Stimulated activated memory B cell treated with anti-CD40 and anti-IgM and Interleukin-4, amounts not matched to agents 10 μg/mL and 1 μg/mL and 100 μg/mL, for 72 hours (primary cell): ENCODE results near the gene KIZ.

Source experiments
- ATAC-seq: fragments of 150-1000 bp; cut with Tn5 transposase; 2 replicates; pipeline ENCODE4 v1.10.0; 2021
- H3K27ac Mint-ChIP-seq: one replicate; pipeline ENCODE4 v1.8.0; 2022; ENCODE audit warnings: mild to moderate bottlenecking, mixed read lengths
- H3K27me3 Mint-ChIP-seq: one replicate; pipeline ENCODE4 v1.8.0; 2022; ENCODE audit warnings: mixed read lengths
- H3K36me3 Mint-ChIP-seq: one replicate; pipeline ENCODE4 v1.8.0; 2022; ENCODE audit warnings: mixed read lengths
- H3K4me1 Mint-ChIP-seq: one replicate; pipeline ENCODE4 v1.8.0; 2022; ENCODE audit warnings: mixed read lengths
- H3K4me3 Mint-ChIP-seq: one replicate; pipeline ENCODE4 v1.8.0; 2022; ENCODE audit warnings: mild to moderate bottlenecking, moderate library complexity, mixed read lengths
- H3K9me3 Mint-ChIP-seq: one replicate; pipeline ENCODE4 v1.8.0; 2022; ENCODE audit warnings: mixed read lengths

KIZ gene

GRCh38 chr20:21101932-21102575 is 23.8 kb upstream of the KIZ start:
- Mint-ChIP-seq H3K4me3 (peak overlapping the region; percentile 58), H3K36me3 (no peaks in the 10 kb centered on the region), H3K27ac (no peak overlapping the region), H3K9me3 (no peaks in the 10 kb centered on the region), H3K27me3 (peaks cover 82% of the 10 kb centered on the region), H3K4me1 (peaks cover 14% of the 10 kb centered on the region)
- ATAC-seq: no peak

- H3K36me3 Mint-ChIP-seq: no peaks in the 10 kb centered on the region
- H3K4me1 Mint-ChIP-seq: peaks cover 14% of the 10 kb centered on the region
- H3K9me3 Mint-ChIP-seq: no peaks in the 10 kb centered on the region
- peak; percentile 35 for ATAC-seq
- H3K4me3 Mint-ChIP-seq: peak overlapping the region; percentile 58
- no peak overlapping the region for H3K27ac Mint-ChIP-seq
- peaks cover 88% of the 10 kb centered on the region for H3K27me3 Mint-ChIP-seq
Observed at GRCh38 chr20:21102603-21103311, 23.1 kb upstream of the KIZ start.

- no peak for ATAC-seq
Observed at GRCh38 chr20:21103582-21104465, 22.1 kb upstream of the KIZ start.

GRCh38 chr20:21104466-21104761 is 21.5 kb upstream of the KIZ start:
- H3K4me3 Mint-ChIP-seq: no peak overlapping the region
- ATAC-seq: no peak
- peaks cover 83% of the 10 kb centered on the region for H3K27me3 Mint-ChIP-seq
- no peaks in the 10 kb centered on the region for H3K9me3 Mint-ChIP-seq
- no peaks in the 10 kb centered on the region for H3K36me3 Mint-ChIP-seq
- peaks cover 14% of the 10 kb centered on the region for H3K4me1 Mint-ChIP-seq
- no peak overlapping the region for H3K27ac Mint-ChIP-seq

More at GRCh38 chr20:21103582-21104465, 22.1 kb upstream of the KIZ start:
- peaks cover 14% of the 10 kb centered on the region for H3K4me1 Mint-ChIP-seq
- H3K4me3 Mint-ChIP-seq: no peak overlapping the region
- H3K36me3 Mint-ChIP-seq: no peaks in the 10 kb centered on the region
- no peaks in the 10 kb centered on the region for H3K9me3 Mint-ChIP-seq
- no peak overlapping the region for H3K27ac Mint-ChIP-seq
- peaks cover 88% of the 10 kb centered on the region for H3K27me3 Mint-ChIP-seq

- no peak for ATAC-seq
- peaks cover 80% of the 10 kb centered on the region for H3K27me3 Mint-ChIP-seq
- H3K27ac Mint-ChIP-seq: no peak overlapping the region
- no peaks in the 10 kb centered on the region for H3K36me3 Mint-ChIP-seq
- H3K4me1 Mint-ChIP-seq: peaks cover 14% of the 10 kb centered on the region
- no peaks in the 10 kb centered on the region for H3K9me3 Mint-ChIP-seq
- H3K4me3 Mint-ChIP-seq: no peak overlapping the region
Observed at GRCh38 chr20:21104921-21105320, 21.0 kb upstream of the KIZ start.

- no peak for ATAC-seq
- peaks cover 77% of the 10 kb centered on the region for H3K27me3 Mint-ChIP-seq
- no peak overlapping the region for H3K27ac Mint-ChIP-seq
- no peaks in the 10 kb centered on the region for H3K36me3 Mint-ChIP-seq
- H3K4me1 Mint-ChIP-seq: peaks cover 11% of the 10 kb centered on the region
- peak overlapping the region; percentile 12 for H3K4me3 Mint-ChIP-seq
- H3K9me3 Mint-ChIP-seq: no peaks in the 10 kb centered on the region
Observed at GRCh38 chr20:21105429-21106170, 20.3 kb upstream of the KIZ start.

- Mint-ChIP-seq H3K36me3 (no peaks in the 10 kb centered on the region), H3K4me1 (peaks cover 5% of the 10 kb centered on the region), H3K9me3 (no peaks in the 10 kb centered on the region), H3K27me3 (peaks cover 69% of the 10 kb centered on the region), H3K27ac (no peak within 1 kb of the TSS), H3K4me3 (peak within 1 kb of the TSS; percentile 12)
- no peak for ATAC-seq
Observed at GRCh38 chr20:21106171-21107017, 19.5 kb upstream of the KIZ start, which contains the start of gene LINC00237. Gene LINC00237 (minus strand): TSS chr20:21106358.

- H3K27ac Mint-ChIP-seq: no peak overlapping the region
- H3K4me3 Mint-ChIP-seq: no peak overlapping the region
- H3K27me3 Mint-ChIP-seq: peaks cover 69% of the 10 kb centered on the region
- H3K4me1 Mint-ChIP-seq: peaks cover 5% of the 10 kb centered on the region
- H3K36me3 Mint-ChIP-seq: no peaks in the 10 kb centered on the region
- H3K9me3 Mint-ChIP-seq: no peaks in the 10 kb centered on the region
- ATAC-seq: no peak
Observed at GRCh38 chr20:21109144-21109543, 16.7 kb upstream of the KIZ start.

GRCh38 chr20:21110811-21111210 is 15.1 kb upstream of the KIZ start:
- peaks cover 5% of the 10 kb centered on the region for H3K4me1 Mint-ChIP-seq
- no peak for ATAC-seq
- H3K9me3 Mint-ChIP-seq: no peaks in the 10 kb centered on the region
- H3K27me3 Mint-ChIP-seq: peaks cover 58% of the 10 kb centered on the region
- H3K4me3 Mint-ChIP-seq: no peak overlapping the region
- no peak overlapping the region for H3K27ac Mint-ChIP-seq
- H3K36me3 Mint-ChIP-seq: no peaks in the 10 kb centered on the region

GRCh38 chr20:21111416-21111815 is 14.5 kb upstream of the KIZ start:
- Mint-ChIP-seq H3K36me3 (no peaks in the 10 kb centered on the region), H3K27me3 (peaks cover 58% of the 10 kb centered on the region)

GRCh38 chr20:21113697-21114096 is 12.2 kb upstream of the KIZ start:
- Mint-ChIP-seq H3K36me3 (no peaks in the 10 kb centered on the region), H3K27me3 (peaks cover 54% of the 10 kb centered on the region), H3K27ac (no peak overlapping the region), H3K9me3 (no peaks in the 10 kb centered on the region), H3K4me3 (no peak overlapping the region), H3K4me1 (no peaks in the 10 kb centered on the region)
- no peak for ATAC-seq

More at GRCh38 chr20:21111416-21111815, 14.5 kb upstream of the KIZ start:
- no peak for ATAC-seq
- H3K4me1 Mint-ChIP-seq: no peaks in the 10 kb centered on the region
- no peak overlapping the region for H3K4me3 Mint-ChIP-seq
- H3K27ac Mint-ChIP-seq: no peak overlapping the region
- no peaks in the 10 kb centered on the region for H3K9me3 Mint-ChIP-seq

- Mint-ChIP-seq H3K4me1 (no peaks in the 10 kb centered on the region), H3K9me3 (no peaks in the 10 kb centered on the region), H3K4me3 (no peak overlapping the region), H3K36me3 (no peaks in the 10 kb centered on the region), H3K27ac (no peak overlapping the region), H3K27me3 (peaks cover 57% of the 10 kb centered on the region)
- ATAC-seq: no peak
Observed at GRCh38 chr20:21114584-21114983, 11.3 kb upstream of the KIZ start.

GRCh38 chr20:21117521-21117920 is 8.4 kb upstream of the KIZ start:
- Mint-ChIP-seq H3K4me1 (no peaks in the 10 kb centered on the region), H3K27me3 (peaks cover 48% of the 10 kb centered on the region), H3K36me3 (no peaks in the 10 kb centered on the region), H3K27ac (no peak overlapping the region), H3K9me3 (no peaks in the 10 kb centered on the region), H3K4me3 (no peak overlapping the region)
- no peak for ATAC-seq

- Mint-ChIP-seq H3K4me1 (no peaks in the 10 kb centered on the region), H3K36me3 (no peaks in the 10 kb centered on the region), H3K27me3 (peaks cover 42% of the 10 kb centered on the region), H3K27ac (no peak overlapping the region), H3K9me3 (no peaks in the 10 kb centered on the region), H3K4me3 (no peak overlapping the region)
- no peak for ATAC-seq
Observed at GRCh38 chr20:21118138-21118537, 7.7 kb upstream of the KIZ start.
